ENCODE data around the gene XIST.
"Not testable (repeated sequence)": the region's sequence is repeated elsewhere in the genome, so short reads cannot be mapped to it uniquely, and the experiment has no call there.

XIST gene

DNA sequence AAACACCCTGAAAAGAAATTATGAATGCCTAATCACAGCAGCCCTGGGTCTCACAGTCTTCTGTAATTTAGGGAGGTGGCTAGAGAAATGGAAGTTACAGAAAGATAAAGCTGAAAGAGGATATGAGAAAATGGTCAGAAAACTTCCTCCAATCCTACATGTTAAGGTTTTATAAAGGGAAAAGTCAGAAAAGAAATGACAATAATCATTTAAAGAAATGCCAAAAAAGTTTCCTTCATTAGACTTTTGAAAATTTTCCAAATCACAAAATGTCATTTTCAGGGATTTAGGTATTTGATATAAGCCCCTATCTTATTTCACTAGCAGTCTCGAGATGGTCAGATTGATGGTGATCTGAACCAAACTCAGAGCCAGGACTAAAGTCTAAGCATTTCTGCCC, 13.4 kb downstream of the XIST start:
- DNase-seq (ENCODE audit: low read depth): no peak

GRCh38 chrX:73838123-73838522, 14.4 kb downstream of the XIST start:
- no peak for DNase-seq (ENCODE audit: low read depth)

GRCh38 chrX:73836956-73837477, 15.5 kb downstream of the XIST start:
- DNase-seq (ENCODE audit: low read depth): no peak

DNA sequence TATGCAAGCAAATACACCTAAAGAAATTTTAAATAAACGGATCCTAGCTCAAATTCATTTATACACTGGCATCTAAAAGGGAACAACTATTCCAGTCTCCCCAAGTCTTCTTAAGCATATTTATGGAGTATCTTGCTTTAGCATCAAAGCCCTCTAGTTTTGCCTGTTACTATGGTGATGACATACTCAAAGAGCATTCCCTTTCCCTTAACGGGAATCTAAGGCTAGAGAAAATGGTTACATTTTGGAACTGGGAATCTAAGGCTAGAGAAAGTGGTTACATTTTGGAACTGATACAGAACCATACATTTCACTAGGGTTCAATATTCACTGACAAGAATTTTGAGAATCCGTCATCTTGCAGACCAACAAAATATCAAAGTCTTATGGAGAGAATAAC, 18.3 kb downstream of the XIST start:
- DNase-seq (ENCODE audit: low read depth): no peak

DNA sequence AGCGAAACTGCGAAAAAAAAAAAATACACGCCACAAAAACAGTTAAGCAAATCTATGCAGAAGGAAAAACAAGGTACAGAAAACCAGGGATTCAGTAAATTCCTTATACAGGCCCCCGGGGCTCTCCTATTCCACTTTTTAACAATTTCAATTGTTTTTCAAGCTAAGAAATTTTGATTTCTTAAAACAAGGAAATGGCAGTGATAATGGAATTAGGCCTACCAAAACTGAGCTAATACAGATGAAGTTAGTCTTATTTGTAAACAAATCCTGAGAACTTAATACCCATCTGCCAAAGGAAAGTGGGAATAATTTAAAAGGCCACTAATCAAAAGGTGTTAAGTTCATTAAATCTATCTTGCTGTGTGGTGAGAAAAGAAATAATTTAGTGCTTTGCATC, 20.2 kb downstream of the XIST start:
- no peak for DNase-seq (ENCODE audit: low read depth)

- no peak for DNase-seq (ENCODE audit: low read depth)
These were observed 21.0 kb downstream of the XIST start for GRCh38 chrX:73831500-73831899.

GRCh38 chrX:73830489-73831414, 21.8 kb downstream of the XIST start:
- DNase-seq (ENCODE audit: low read depth): no peak

DNA sequence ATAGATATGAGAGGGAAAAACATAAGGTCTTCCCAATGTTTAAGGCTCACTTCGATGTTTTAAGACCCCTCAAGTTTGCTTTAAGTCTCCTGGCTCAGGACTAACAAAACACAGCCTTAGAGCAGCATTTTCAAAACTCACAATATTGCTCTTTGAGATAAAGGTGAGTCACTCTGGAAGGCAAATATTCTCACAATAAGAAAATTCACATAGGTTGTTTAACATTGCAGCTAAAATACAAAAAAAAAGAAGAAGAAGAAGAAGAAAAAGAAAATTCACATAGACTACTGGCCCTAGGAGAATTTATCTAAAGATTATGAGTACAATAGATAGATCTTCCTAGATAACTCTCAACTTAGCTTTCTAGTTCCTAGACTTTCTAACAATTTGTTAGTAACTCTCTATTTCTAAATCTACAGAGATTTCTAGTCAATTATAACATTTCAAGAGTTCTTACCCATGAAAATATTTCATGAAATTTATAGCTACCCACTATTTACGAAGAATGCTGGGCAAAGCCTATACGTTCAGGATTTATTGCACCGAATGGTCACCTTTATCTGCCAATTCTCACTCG, 22.5 kb downstream of the XIST start:
- DNase-seq (ENCODE audit: low read depth): no peak

DNA sequence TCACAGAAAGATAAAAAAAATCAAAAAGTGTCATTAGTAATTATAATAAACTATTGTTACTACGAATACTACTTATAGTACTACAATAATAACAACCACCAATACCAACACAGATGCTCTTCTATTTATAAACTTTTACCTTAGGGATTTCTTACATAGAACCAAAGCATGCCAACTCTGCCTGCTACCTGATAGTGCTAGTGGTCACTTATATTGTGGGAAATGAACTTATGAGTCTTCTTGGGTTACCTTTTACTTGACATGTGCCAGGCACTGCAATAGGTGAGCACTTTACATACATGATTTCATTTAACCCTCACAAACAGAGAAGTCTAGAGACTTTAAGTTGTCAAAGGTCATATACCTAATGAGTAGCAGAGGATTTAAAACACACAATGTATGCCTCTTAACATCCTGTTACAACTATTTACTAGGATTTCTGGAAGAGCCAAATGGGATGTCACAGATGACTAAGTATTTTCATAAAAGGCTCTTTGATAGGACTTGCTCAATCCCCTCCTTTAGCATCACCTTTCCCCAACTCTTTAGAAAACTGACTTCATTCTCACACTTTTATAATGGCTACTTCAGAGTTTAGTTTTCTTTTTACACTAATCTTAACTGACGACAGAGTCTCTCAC, 24.3 kb downstream of the XIST start:
- DNase-seq (ENCODE audit: low read depth): no peak

GRCh38 chrX:73827406-73827805, 25.1 kb downstream of the XIST start:
- DNase-seq (ENCODE audit: low read depth): no peak

GRCh38 chrX:73826996-73827395, 25.5 kb downstream of the XIST start:
- no peak for DNase-seq (ENCODE audit: low read depth)

DNA sequence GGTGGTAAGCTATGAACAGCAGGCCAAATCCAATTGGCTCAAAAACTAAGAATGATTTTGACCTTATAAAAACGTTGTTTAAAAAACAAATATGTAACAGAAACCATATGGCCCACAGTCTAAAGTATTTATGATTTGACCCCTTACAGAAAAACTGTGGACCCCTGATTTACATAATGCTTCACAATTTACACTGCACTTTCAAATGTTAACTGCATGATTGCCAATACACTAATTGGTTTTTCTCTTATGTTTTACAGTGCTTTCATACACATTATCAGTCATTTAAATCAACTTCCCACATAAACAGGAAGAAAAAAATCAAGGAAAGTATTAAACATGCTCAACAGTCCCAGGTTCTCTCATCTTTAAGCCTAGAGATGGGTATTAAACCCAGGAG, 26.9 kb downstream of the XIST start:
- no peak for DNase-seq (ENCODE audit: low read depth)

DNA sequence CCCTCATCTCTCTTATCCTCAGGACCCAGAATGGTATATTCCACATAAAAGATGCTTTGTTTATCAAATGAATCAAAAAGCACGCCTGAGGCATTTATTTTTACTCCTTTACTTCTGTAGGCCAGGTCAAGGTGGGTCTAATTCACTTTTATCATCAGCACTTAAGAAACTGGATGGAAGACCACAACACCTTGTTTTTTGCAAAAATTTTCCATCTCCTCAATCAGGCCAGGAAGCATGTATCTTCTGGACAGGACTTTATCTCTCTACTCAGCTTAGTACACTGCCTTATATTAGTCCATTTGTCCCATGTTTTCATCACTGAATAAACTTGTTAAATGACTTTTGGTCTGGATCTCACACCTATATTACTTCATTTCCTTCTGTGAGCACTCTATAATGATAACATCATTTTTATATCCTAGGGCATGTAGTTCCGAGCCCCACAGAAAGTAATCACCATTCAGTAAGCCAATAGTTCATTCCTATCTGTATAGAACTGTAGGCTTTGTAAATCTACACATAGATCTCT, 29.0 kb downstream of the XIST start:
- DNase-seq (ENCODE audit: low read depth): no peak

DNA sequence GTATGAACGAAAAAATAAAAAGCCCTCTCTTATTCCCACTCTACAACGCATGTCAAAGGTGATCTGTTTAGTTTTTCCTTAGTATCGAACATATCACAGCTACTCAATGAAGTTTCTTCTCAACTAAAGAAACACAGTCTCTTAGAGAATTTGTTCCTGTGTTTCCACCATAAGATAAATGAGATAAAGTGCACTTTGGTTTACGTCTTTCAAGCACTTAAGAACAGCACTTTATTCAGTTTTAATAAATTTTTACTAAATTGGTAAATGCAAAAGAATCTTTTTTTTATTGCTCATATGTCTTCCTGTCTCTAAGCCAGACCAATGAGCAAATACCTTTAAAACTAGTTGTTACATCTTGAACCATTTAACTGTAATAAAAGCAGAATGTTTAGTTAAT, 29.7 kb downstream of the XIST start:
- no peak for DNase-seq (ENCODE audit: low read depth)

DNA sequence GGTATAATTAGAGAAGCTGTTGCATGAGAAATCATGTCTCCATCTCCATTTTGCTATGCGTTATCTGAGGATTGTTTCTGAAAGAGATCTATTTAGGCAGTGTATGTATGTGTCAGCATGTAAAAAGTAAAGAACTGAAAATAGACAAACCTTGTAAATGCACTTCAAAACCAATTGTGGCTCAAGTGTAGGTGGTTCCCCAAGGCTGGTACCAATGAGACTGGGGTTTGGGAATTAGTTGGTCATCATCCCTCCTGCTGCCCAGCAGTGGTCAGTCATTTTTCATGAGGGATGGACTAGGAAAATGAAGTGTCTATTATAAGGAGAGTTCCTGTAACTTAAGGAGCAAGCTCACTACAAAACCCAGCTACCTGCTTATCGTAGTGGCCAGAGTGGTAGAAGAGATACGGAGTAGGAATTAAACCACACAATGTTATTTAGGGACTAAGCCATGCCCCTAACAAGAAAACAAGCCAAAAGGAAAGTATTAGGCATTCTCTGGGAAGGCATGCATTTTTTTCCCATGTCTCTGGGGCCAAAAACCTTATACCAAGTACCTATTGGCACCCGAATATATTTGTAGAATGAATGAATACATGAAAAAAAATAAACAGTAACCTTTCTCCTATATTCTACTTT, 30.5 kb downstream of the XIST start:
- DNase-seq (ENCODE audit: low read depth): no peak

GRCh38 chrX:73819864-73820558, 32.5 kb downstream of the XIST start:
- DNase-seq (ENCODE audit: low read depth): not testable (repeated sequence)

- no peak for DNase-seq (ENCODE audit: low read depth)
These were observed 34.1 kb downstream of the XIST start for GRCh38 chrX:73818200-73819116.

- no peak for DNase-seq (ENCODE audit: low read depth)
These were observed 34.9 kb downstream of the XIST start for GRCh38 chrX:73817393-73818199.

GRCh38 chrX:73812256-73812655, 40.3 kb downstream of the XIST start:
- DNase-seq (ENCODE audit: low read depth): no peak

DNA sequence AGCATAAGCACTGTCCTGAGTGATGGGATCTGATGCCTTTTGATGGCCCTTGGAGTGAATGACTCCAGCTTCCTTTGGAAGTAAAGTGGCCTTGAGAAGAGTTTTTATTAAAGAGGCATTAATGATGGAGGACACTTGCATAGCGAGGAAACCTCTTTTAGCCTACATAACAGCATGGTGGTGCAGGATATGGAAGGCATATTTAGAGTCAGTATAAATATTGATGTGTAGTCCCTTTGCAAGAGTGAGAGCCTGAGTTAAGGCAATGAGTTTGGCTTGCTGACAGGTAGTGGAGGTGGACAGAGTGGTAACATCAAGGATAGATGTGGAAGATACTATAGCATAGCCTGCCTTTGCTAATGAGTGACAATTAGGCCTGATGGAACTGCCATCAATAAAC, 48.4 kb downstream of the XIST start:
- DNase-seq (ENCODE audit: low read depth): not testable (repeated sequence)

All from activated T-cell treated with anti-CD3 and anti-CD28 coated beads for 1 hour (primary cell).